GM21360 (cell line): ENCODE results near the gene IL22RA2.

Experiments used
- ATAC-seq: cut with Tn5 transposase; IDR thresholded peaks from one replicate; pipeline ENCODE4 v1.9.1; 2021; ENCODE audit warnings: mild to moderate bottlenecking, moderate library complexity; ENCODE audit not compliant: unreplicated experiment

IL22RA2 gene

DNA sequence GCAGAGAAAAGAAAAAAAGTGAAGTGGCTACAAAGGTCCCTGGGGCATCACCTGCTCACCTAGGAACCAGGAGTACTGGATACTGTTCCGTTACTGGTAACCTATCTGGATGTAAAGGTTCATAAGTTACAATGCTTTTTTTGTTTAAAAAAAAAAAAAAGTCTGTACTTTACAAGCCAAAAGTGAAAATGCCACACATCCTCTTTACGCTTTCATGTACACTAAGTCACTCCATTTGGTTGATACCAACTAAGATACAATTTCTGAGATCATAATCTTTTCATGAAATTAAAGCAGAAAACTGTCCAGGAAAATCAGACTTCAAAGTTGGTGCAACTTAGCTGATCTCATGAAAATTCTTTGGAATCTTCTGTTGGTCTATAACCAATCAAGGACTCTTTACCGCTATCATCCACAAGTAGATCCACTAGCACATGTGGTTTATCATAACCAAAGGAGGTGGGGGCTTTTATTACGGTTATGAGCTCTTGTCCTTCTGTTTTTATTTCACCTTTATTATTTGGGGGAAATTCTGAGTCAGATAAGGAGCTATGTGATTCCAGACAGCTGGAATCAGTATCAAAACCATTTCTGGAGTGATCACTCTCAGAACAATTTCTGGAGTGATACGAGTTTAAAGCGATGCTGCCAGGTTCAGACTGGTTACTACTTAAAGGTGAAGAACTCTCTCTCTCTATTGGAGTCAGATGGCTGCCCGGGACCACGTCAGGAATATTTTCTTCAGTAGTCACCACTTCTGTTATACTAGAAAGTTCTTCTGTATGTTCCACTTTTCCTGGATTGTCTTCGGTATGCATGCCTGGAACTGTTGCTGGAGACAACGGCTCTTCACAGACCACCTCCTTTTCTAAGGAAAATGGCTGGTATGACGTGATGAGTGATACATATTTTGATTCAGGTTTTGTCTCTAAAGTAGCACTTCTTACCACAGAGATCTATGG lies 24.5 kb upstream of the IL22RA2 start:
- no peak for ATAC-seq

DNA sequence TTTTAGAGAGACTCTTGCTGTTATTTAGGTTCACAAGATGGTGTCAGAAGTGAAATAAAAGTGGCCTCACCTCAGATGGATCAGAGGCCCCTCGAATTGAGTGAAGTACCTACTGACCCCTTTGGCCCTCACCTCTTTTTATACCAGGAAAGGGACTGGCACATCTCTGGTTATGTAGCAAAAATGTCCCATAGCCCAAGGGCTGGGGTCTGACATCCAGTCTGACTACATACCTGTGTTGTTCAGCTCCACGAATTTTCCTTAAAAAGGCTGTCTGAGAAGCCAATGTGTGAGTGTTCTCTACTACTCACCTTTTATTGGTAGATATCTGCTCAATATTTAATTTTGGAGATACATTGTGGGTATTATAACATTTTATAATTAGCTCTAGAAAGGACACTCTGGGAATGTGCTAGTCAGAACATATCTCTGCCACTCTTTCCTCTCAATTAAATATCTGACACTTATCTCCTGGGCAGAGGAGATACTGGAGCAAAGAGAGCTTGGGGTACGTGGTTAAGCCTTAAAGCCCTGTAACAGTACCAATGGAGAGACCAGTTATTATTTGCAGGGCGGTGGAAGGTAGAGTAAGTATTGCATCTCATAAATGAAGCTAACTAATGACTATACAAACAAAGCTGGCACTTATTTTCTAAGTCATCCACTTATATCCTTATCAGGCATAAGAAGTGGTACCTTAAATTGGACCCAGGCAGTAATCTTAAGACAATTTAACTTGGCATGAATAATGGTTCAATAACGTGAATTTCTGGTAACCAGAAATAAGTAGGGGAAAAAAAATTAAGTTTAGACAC lies 20.0 kb upstream of the IL22RA2 start:
- ATAC-seq, result no peak

DNA sequence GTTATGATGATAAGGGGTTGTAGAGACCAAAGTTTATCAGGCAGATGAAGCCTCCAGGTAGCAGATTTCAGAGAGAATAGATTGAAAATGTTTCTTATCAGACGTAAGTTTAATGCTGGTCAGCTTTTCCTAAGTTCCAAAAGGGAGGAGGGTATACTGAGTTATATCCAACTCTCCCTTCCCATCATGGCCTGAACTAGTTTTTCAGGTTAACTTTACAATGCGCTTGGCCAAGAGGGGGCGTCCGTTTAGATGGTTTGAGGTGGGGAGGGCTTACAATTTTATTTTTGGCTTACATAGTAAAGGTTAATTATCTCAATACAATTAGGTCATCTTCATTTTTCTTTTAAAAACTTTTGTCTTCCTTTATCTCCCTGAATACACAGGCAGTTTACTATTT lies 19.4 kb upstream of the IL22RA2 start:
- ATAC-seq, result no peak

DNA sequence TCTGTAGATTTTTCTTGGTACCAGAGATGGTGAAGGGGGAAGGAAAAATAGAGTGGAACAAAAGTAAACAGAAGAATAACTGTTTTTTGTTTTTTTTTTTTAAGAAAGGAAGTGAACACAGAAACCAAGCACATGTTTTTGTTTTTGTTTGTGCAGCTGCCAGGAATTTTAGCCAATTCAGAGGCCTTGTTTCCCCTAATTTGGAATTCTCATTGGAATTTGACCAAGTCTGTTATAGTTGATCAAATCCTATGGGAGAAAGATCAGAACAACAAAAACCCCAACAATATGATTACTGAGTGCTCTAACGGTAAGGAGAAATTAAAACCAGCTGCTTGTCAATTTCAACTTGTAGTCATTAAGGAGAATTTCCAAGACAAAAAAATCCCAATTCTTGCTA lies 18.2 kb upstream of the IL22RA2 start:
- no peak for ATAC-seq

DNA sequence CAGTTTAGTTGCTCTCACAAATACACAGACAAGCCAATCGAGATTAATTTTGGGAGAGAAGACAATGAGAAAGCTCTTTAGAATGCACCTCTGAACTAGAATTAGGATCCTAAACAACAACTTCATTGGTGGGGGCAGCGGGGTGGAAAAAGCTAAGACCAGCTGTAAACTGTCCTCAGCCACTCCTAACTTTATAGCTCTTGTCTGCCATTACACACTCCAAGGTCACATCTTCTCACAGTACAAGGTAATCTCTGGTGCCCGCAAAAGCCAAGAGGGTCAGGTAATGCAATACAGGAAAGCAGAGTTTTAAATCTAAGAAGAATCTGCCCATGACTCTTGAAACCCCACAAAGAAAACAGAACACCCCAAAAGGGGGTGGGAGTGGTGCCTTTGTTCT lies 17.8 kb upstream of the IL22RA2 start:
- no peak for ATAC-seq

DNA sequence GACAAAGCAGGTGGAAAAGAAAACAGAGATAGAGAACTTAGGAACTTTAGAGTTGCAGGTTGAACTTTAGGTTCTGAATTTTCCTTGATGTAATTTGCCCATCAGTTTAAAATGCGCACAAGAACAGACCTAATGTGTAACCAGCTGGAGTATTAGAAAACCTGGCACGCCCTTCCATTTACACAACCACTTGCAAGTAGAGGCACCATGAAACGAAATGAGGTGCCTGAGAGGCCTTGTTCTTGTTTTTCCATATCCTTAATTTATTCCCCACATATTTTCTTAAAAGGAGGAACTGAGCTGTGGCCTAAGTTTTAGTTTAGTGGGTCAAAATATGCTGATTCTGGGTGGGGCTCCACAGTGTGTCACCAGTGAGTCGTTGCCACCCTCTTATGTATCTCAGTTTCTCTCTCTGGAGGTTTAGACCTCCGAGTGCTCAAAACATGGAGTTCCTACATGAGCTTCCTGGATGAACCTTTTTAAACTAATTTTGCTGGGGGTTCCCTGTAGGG lies 17.2 kb upstream of the IL22RA2 start:
- no peak for ATAC-seq

DNA sequence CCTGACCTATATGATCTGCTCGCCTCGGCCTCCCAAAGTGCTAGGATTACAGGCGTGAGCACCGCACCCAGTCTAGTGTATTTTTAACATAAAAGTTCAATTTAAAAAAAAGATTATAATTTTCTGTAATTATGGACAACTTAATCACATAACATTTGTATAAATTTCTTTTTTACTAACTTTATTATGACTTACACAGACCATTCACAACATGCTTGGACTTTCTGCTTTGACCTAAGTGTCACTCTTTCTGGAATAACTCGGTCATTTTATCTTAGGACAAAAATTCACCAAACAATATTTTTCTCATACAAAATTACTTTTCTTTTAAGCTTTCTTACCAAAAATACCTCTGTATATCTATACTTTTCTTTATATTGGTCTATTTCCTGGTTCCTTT lies 15.4 kb upstream of the IL22RA2 start:
- ATAC-seq, result no peak

DNA sequence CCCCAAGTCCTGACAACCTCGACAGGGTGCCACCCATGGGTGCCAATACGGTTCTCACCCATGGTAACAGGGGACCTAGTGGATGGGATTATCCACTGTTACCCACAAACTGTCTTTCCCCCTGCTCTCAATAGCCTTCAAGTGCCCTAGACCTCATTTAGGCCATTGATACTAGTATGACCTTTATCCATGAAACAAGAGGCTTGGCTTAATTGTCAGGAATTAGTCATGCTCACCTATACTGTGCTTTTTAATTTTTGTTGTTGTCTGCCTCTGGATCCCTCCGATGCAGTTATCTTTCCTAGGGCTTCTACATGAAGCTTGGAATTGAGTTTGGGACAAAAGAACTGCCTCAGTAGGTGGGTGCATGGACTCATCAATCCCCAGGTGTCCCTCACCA lies 11.8 kb upstream of the IL22RA2 start:
- ATAC-seq, result no peak

DNA sequence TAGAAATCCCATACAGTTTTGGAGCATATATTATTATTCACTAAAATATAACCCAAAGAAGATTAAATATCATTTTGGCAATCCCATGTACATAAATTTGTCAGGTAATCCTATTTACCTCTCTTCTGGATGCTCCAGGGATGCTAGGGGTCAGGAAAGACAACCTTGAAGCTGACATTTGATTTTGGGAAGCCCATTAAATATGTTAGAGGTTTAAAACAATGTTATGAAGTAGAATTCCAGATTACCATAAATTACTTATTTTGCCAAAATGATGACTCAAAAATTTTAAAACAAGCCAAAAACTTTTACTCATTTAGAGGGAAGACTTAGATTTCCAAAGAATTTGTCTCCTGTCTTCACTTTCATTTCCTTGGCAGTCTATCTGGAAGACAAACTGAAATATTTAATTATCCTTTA lies 9.2 kb upstream of the IL22RA2 start:
- ATAC-seq, result no peak

DNA sequence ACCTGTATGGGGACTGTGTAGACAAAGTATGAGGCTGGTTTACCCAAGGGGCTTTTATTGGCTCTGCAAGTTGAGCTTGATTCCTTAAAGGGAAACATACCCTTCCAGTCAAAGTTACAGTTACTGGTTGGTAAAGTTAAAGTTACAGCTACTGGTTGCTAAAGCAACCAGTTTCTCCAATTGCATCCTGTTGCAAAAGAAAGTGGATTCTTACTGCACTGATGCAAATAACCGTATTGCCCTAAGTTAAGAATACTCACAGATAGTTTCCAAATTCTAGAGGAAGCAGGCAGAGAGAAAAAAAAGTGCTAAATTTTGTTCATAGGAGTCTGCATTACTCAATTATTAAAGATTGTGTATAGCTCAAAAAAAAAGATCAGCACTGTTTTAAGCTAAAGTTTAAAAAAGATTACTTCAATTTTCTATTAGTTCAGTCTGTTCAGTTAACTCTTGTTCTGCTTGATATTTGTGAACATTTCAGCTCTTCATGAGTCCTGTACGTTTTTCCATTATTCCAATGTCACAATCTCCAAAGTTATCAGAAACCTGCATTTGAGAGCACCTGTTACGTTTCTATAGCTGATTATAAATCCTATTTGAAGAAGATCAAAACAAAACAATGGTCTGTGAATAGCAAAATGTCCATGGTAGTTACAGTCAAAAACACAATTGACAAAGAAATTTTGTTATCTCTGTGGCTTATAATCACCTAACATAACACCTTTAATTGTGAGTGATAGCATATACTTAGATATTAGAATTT lies 8.6 kb upstream of the IL22RA2 start:
- no peak for ATAC-seq

DNA sequence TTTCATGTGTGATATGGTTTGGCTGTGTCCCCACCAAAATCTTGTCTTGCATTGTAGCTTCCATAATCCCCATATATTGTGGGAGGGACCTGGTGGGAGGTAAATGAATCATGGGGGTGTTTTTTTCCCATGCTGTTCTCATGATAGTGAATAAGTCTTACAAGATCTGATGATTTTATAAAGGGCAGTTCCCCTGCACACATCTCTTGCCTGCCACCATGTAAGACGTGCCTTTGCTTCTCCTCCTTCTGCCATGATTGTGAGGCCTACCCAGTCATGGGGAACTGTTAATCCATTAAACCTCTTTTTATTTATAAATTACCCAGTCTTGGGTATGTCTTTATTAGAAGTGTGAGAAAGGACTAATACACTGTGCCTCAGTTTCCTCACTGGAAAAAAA lies 4.2 kb upstream of the IL22RA2 start:
- ATAC-seq, result no peak

DNA sequence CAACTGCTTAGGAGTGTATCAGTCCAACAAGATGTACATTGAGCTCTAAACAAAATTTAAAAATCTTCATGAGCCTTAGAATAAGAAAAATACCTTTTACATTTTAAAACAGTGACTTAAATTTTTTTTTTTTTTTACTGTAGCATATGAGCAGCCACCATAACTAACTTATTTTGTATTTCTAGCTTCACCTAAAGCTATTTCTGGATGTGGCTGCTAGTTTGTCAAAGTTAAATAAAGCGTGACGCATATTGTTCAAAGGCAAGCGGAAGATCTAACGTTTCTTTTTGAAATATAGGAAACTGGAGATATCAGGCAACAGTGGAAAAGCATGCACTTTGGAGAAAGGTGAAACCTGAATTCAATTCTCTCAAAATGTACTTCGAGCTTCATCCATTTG lies 3.3 kb upstream of the IL22RA2 start:
- no peak for ATAC-seq

DNA sequence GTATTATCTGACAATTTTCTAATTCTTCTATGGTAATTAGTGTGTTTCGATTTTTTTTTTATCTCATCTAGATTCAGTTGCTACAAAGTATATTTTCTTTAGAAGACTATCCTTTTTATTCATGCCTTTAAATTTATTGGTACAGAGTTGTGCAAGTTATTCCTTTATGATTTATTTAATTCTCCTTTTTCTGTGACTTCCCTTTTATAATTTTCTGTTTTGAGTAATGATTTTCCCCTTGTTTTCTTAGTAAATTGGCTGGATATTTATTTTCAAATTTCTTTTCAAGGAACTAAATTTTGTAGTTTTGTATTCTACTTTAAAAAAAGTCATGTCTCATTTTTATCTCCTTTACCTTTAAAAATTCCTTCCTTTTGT lies 2.4 kb upstream of the IL22RA2 start:
- no peak for ATAC-seq

DNA sequence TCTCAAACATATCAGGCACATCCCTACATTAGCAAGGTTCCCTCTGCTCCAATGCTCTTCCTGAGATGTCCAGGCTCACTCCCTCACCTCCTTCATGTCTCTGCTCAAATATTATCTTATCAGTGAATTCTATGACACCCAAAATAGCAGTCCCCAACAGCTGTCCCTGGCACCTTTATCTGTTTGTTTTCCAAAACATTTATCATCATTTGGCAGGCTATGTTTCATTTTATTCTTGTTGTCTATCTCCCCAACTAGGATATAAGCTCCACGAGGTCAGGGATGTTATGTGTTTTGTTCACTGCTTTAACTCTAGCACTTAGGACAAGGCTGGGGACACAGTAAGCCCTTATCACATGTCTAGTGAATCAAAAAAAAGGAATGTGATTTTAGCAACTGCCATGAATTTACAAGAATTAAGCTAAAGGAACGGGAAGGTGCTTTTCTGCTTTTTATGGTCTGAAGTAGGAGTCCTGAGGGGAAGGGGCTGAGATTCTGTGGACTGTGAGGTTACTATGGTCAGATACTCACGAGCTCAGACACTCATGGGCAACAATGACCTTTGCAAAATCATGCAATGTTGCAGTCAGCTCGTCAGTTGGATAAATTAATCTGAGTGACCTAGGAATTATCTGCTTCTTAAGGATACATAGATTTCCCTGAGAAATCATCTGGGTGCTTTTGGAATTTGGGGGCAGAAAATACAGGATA lies 1.9 kb upstream of the IL22RA2 start:
- no peak for ATAC-seq

DNA sequence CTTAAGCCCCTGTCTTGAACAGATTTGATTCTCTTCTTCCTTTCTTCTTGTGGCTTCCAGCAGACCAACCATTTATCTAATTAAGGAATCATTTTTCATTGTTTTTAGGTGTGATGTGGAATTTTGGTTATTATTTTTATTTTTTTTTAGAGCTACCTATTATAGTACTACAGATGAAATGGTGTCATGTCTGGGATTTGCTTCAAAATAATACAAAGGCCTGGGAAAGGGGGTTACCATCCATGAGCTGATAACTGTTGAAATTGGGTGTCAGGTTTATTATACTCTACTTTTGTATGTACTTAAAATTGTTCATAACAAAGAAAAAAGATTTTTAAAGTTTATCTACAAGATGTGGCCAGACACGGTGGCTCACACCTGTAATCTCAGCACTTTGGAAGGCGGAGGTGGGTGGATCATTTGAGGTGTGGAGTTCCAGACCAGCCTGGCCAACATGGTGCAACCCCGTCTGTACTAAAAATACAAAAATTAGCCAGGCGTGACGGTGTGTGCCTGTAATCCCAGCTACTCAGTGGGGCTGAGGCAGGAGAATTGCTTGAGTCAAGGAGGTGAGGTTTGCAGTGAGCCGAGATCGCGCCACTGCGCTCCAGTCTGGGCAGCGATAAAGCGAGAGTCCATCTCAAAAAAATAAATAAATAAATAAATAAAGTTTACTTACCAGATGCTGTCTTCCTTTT lies 561 bp downstream of the IL22RA2 start:
- ATAC-seq, result no peak

DNA sequence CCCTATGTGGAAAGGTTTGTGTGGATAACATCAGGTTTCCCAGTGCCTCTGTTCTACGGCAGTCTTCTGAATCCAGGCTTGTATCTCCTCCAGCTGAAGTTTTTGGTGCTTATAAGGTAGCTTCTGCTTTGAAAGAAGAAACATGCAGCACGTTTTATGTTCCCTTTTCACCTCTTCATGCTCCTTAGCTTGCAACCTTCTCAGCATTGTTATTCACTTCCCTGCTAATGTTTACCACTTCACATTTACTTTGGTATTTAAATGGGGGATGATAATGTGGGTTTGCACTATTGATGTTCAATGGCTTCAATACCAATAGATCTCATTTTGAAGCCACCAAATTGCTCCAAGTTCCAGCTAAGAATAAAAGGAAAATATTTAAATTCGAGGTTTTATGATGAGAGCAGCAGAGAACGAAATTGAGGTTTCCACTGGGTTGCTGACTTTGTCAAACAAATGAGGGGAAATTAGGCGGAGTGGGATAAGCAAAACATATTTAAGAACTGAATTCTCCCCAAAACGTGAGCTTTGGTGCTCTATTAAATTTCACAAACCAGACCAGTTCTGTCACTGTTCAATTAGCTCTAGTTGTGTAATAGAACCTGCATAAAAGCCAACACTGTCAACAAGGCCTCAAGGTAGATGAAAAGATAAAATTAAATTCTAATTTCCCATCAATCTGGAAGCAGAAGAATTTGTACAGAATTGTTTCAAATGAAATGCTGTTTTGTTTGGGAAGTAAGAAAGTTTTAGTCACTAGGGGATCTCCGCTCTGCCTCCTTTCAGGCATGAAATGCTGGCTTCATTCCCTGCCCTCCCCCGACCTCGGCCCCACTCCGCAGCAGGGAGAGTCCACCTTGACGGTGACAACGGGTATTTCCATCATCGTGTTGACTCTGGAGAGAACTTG lies 1.4 kb downstream of the IL22RA2 start:
- ATAC-seq, result peak; percentile 48

DNA sequence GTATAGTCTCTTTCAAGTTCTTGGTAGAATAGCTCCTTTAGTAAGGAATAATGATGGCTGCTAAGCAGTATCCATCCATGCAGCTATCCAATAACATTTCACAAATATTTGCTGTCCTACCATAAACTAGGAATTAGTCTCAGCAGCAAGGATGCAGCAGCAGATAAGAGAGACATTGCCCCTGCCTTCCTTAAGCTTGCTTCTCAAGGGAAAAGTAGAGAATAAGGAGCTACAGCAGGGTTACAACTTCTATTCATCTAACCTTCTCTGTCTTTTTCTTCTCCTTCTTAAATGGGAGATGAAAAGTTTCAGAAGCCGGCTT lies 2.4 kb downstream of the IL22RA2 start:
- no peak for ATAC-seq

DNA sequence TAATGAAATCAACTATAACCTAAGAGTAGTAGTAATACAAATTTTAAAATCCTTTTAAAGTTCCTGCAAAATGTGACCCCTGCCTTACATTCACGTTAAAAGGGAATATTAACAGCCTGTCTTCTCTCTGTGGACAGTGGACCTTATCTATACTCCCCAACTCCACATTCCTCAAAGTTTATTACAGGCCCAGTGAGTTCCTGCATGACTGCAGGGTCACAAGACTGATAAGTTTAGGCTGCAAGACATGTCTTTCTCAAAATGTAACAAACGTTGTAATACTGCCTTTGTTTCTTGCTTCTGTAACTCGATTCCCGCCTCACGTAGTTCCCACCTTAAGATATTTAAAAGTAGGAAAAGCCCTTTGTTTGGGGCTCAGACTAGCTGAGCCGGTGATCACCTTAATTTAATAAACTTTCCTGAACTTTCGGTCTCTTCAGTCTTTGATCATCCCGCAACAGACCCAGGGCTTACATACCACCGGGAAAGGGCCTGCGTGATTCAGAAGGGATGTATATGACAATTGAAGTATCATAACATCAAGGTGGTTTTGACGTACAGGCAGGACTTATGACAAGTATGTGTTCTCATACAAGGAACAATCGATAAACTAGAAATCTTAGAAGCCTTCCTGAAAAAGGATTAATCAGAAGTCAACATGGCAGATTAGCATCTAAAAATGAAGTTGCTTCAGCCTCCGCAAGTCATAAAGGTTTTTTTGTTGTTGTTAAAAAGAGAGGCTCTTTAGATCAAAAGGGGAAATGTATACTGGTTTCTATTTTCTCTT lies 3.0 kb downstream of the IL22RA2 start:
- no peak for ATAC-seq
